ENCODE data around the gene PACS1.
"Not testable (repeated sequence)": the region's sequence is repeated elsewhere in the genome, so short reads cannot be mapped to it uniquely, and the experiment has no call there.

Gene PACS1

DNA sequence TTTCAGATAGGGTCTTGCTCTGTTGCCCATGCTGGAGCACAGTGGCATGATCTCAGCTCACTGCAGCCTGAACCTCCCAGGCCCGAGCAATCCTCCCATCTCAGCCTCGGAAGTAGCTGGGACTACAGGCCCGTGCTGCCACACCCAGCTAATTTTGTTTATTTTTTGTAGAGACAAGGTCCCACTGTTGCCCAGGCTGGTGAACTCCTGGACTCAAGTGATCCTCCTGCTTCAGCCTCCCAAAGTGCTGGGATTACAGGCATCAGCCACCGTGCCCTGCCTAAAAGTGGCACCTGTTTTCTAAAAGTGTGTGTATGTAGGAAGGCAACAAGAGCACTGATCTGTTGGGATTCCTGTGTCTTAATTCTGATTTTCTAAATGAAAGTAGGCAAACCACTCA, 20.2 kb downstream of the PACS1 start:
- H3K27ac Mint-ChIP-seq, result peak overlapping the region in 1 of 2 donors; percentile 72
- peaks cover 15 to 28% of the 10 kb centered on the region in 2 donors for H3K4me1 Mint-ChIP-seq (ENCODE audit: low read depth in 2 of 2)
- no peak for ATAC-seq (replicated peaks)
- H3K9me3 Mint-ChIP-seq, result no peaks in the 10 kb centered on the region
- DNase-seq, result no peak
- peaks cover 13% of the 10 kb centered on the region for H3K36me3 Mint-ChIP-seq (ENCODE audit: insufficient read depth)
- H3K4me3 Mint-ChIP-seq, result peak overlapping the region in 1 of 2 donors; percentile 9
- no peaks in the 10 kb centered on the region for H3K27me3 Mint-ChIP-seq

- not testable (repeated sequence) for H3K9me3 Mint-ChIP-seq; DNase-seq; H3K27me3 Mint-ChIP-seq; H3K4me3 Mint-ChIP-seq; ATAC-seq (replicated peaks); H3K27ac Mint-ChIP-seq
- H3K36me3 Mint-ChIP-seq (ENCODE audit: insufficient read depth), result peaks cover 16% of the 10 kb centered on the region
- peaks cover 17 to 28% of the 10 kb centered on the region in 2 donors for H3K4me1 Mint-ChIP-seq (ENCODE audit: low read depth in 2 of 2)
These were observed 22.1 kb downstream of the PACS1 start for GRCh38 chr11:66092125-66092524.

GRCh38 chr11:66099746-66100145, 29.7 kb downstream of the PACS1 start:
- H3K36me3 Mint-ChIP-seq (ENCODE audit: insufficient read depth), result peaks cover 16% of the 10 kb centered on the region
- DNase-seq; ATAC-seq (replicated peaks); H3K27me3 Mint-ChIP-seq; H3K9me3 Mint-ChIP-seq: not testable (repeated sequence)
- peak overlapping the region; percentile 91 to 92 for H3K27ac Mint-ChIP-seq
- peaks cover 33 to 43% of the 10 kb centered on the region in 2 donors for H3K4me1 Mint-ChIP-seq (ENCODE audit: low read depth in 2 of 2)
- peak overlapping the region in 1 of 2 donors; percentile 89 for H3K4me3 Mint-ChIP-seq

DNA sequence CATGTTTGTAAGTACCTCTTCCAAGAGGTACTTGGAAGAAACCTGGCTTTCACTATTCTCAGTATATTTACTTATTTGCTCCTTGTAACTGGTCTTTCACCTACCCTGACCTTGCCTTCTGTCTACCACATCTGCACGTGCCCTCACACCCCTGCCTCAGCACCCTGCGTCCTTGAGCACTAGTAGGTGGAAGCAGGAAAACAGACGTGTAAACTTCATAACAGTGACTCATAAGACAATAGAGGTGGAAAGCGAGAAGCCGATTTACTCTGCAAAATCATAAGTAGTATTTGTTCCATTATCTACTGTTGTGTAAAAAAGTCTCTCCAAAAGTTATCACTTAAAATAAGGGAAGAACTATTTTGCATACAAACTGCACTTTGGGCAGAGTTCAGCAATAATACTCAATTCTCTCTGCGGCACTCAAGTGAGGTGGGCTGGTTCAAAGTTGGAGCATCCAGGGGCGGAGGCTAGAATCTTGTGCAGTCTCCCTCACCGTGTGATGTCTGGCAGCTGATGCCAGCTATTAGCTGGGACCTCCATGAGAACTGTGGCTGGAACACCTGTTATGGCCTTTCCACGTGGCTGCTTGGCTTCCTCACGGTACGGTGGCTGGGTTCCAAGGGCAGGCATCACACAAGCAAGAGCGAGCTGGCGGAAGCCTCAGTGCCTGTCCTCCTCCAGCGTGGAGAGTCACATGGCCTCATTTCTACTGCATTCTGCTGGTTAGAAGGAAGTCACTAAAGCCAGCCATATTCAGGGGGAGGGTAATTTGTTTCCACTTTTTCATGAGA, 30.4 kb downstream of the PACS1 start:
- Mint-ChIP-seq H3K9me3 (no peaks in the 10 kb centered on the region), H3K27me3 (no peaks in the 10 kb centered on the region), H3K4me1 (ENCODE audit: low read depth in 2 of 2) (peaks cover 38 to 50% of the 10 kb centered on the region in 2 donors), H3K4me3 (peak overlapping the region; percentile 83 to 89), H3K27ac (peak overlapping the region; percentile 91 to 92), H3K36me3 (ENCODE audit: insufficient read depth) (peaks cover 16% of the 10 kb centered on the region)
- ATAC-seq (replicated peaks), result peak; percentile 95
- DNase-seq, result peak; percentile 55 to 57 (median 56)

DNA sequence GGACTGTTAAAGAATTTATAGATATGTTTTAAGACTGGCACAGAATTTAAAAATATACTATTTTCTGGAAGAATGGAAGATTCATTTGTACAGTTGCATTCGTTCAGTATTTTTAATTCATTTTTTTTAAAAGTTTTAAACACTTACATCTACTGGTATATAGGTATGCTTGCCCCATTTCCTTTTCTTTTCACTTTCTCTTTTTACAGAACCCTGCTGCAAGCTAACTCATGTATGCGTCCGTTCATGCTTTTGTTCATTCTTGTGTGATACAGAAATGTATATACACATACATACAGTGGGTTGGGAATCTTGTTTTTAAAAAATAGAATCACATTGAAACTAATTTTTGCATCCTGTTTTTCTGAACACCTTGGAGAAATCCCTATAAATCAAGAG, 31.0 kb downstream of the PACS1 start:
- H3K4me1 Mint-ChIP-seq (ENCODE audit: low read depth in 2 of 2), result peaks cover 37 to 50% of the 10 kb centered on the region in 2 donors
- peak; percentile 59 for ATAC-seq (replicated peaks)
- peak overlapping the region; percentile 91 to 92 for H3K27ac Mint-ChIP-seq
- peak overlapping the region; percentile 83 to 89 for H3K4me3 Mint-ChIP-seq
- H3K9me3 Mint-ChIP-seq, result no peaks in the 10 kb centered on the region
- DNase-seq, result no peak
- H3K36me3 Mint-ChIP-seq (ENCODE audit: insufficient read depth), result peaks cover 18% of the 10 kb centered on the region
- H3K27me3 Mint-ChIP-seq, result no peaks in the 10 kb centered on the region

- peak overlapping the region in 1 of 2 donors; percentile 85 for H3K27ac Mint-ChIP-seq
These were observed 34.1 kb downstream of the PACS1 start for GRCh38 chr11:66104057-66104638.

DNA sequence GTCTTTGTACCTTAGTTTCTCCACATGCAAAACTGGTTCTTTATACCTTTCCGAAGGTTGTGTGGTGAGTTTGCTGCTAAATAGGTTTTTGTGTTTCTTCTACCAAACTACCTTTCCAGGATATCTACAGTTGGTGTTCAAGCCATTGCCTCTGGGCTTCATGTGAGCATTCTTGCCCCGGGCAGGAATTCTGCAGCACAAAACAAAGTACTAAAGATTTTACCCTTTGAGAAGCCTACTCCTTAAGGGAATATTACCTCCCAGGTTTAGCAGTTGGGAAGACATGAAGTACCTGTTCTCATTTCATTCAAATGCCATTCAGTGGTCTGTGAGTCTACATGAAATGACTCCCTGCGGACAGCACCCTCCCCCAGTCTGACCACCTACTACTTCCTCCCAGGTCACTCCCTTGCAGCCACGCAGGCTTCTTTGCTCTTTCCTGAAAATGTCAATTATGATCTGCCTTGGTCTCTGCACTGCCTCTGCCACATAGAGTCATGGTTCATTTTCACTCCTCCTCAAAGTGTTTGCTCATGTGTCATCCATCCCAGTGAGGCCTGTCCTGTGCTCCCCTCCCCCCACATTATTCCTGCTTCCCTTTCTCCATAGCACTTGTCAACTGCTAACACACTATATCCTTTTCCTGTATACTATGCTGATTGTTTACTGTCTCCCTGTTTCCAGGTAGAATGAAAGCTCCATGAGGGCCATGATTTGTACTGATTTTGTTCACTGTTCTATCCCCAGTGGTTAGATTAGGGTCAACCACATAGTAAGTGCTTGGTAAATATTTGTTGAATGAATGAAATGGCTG, 36.9 kb downstream of the PACS1 start:
- Mint-ChIP-seq H3K27me3 (no peaks in the 10 kb centered on the region), H3K4me1 (ENCODE audit: low read depth in 2 of 2) (peaks cover 52 to 62% of the 10 kb centered on the region in 2 donors), H3K9me3 (no peaks in the 10 kb centered on the region), H3K36me3 (ENCODE audit: insufficient read depth) (peaks cover 9% of the 10 kb centered on the region), H3K27ac (peak overlapping the region; percentile 71 to 83), H3K4me3 (peak overlapping the region; percentile 35 to 41)
- DNase-seq (no peak), ATAC-seq (replicated peaks) (no peak)

More at GRCh38 chr11:66104057-66104638, 34.1 kb downstream of the PACS1 start:
- no peaks in the 10 kb centered on the region for H3K9me3 Mint-ChIP-seq
- DNase-seq, result no peak
- H3K36me3 Mint-ChIP-seq (ENCODE audit: insufficient read depth), result peaks cover 17% of the 10 kb centered on the region
- H3K27me3 Mint-ChIP-seq, result no peaks in the 10 kb centered on the region
- peaks cover 51 to 67% of the 10 kb centered on the region in 2 donors for H3K4me1 Mint-ChIP-seq (ENCODE audit: low read depth in 2 of 2)
- ATAC-seq (replicated peaks), result no peak
- no peak overlapping the region for H3K4me3 Mint-ChIP-seq

DNA sequence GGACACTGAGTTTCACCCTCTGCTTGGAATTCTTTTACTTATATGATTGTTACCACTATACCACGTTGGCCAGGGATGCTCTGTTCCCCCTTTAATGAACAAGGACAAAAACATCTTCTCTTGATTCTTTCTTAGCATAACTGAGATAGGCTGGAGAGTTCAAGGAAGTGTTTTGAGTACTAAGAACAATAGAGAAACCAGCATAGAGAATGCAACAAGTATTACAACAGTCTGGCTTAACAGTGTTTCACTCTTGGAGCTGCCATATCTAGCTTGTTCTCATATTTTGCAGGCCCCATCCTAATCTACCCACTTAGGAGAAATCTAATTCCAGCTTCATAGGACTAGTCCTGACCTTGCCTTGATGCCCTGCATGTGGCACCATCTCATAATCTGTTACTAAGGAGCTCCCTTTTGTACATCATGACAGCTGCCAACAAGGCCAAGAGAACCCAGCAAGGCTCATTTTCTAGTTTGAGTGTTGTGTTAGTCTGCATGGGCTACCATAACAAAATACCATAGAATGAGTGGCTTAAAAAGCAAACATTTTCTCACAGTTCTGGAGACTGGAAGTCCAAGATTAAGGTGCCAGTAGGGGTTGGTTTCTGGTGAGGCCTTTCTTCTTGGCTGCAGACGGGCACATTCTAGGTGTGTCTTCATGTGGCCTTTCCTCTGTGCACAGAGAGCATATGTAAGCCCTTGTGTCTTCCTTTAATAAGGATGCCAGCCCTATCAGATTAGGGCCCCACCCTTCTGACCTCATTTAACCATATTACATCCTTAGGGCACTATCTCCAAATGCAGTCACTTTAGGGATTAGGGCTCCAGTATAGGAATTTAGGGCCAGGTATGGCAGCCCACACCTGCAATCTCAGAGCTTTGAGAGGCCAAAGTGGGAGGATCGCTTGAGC, 37.8 kb downstream of the PACS1 start:
- ATAC-seq (replicated peaks), result no peak
- Mint-ChIP-seq H3K27me3 (no peaks in the 10 kb centered on the region), H3K36me3 (ENCODE audit: insufficient read depth) (peaks cover 9% of the 10 kb centered on the region), H3K4me3 (peak overlapping the region; percentile 35 to 41), H3K9me3 (no peaks in the 10 kb centered on the region), H3K27ac (peak overlapping the region; percentile 71 to 83), H3K4me1 (ENCODE audit: low read depth in 2 of 2) (peaks cover 60 to 70% of the 10 kb centered on the region in 2 donors)
- DNase-seq, result no peak

DNA sequence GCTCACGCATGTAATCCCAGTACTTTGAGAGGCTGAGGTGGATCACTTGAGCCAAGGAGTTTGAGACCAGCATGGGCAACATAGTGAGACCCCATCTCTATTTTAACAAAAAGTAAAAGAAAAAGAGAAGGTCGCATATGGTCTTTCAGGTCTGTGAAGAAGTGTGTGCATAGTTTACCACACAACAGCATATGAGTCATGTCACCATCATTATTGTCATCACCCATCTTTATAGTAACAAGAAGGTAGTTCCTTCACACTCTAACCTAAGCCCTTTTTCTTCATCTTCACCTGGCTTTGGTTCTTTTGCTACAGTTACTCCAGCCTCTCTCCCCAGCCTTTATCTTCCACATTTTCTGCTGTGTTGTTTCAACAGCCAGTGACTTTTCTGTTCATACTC, 39.2 kb downstream of the PACS1 start:
- H3K9me3 Mint-ChIP-seq, result no peaks in the 10 kb centered on the region
- peak overlapping the region in 1 of 2 donors; percentile 83 for H3K27ac Mint-ChIP-seq
- ATAC-seq (replicated peaks) (peak; percentile 24), DNase-seq (no peak)
- H3K36me3 Mint-ChIP-seq (ENCODE audit: insufficient read depth), result peaks cover 11% of the 10 kb centered on the region
- H3K4me3 Mint-ChIP-seq, result no peak overlapping the region
- no peaks in the 10 kb centered on the region for H3K27me3 Mint-ChIP-seq
- peaks cover 61 to 76% of the 10 kb centered on the region in 2 donors for H3K4me1 Mint-ChIP-seq (ENCODE audit: low read depth in 2 of 2)

GRCh38 chr11:66111158-66111557, 41.1 kb downstream of the PACS1 start:
- H3K27ac Mint-ChIP-seq, result peak overlapping the region in 1 of 2 donors; percentile 61
- no peaks in the 10 kb centered on the region for H3K9me3 Mint-ChIP-seq
- ATAC-seq (replicated peaks) (no peak), DNase-seq (no peak)
- peak overlapping the region in 1 of 2 donors; percentile 37 for H3K4me3 Mint-ChIP-seq
- peaks cover 67 to 76% of the 10 kb centered on the region in 2 donors for H3K4me1 Mint-ChIP-seq (ENCODE audit: low read depth in 2 of 2)
- H3K27me3 Mint-ChIP-seq, result no peaks in the 10 kb centered on the region
- H3K36me3 Mint-ChIP-seq (ENCODE audit: insufficient read depth), result peaks cover 8% of the 10 kb centered on the region

DNA sequence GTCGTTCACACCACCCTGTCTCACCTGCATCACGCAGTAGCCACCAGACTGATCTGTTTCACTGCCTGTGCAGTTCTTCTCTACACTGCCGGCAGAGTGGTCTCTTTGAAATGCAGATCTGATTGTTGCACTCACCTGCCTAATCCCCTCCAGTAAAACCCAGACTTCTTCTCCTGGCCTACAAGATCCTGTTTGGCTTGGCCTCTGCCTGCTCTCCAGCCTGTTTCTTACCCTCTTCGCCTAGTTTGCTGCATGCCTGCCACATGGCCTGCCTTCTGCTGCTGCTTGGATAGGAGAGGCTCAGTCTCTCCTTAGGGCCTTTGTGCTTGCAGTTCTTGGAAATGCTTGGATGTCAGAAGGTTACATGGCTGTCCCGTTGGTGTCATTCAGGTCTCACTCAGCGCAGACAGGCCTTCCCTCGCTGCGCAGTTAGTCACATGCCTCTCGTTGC, 42.0 kb downstream of the PACS1 start:
- H3K4me3 Mint-ChIP-seq, result peak overlapping the region in 1 of 2 donors; percentile 68
- ATAC-seq (replicated peaks) (no peak), DNase-seq (no peak)
- H3K4me1 Mint-ChIP-seq (ENCODE audit: low read depth in 2 of 2), result peaks cover 71 to 79% of the 10 kb centered on the region in 2 donors
- peak overlapping the region; percentile 61 to 62 for H3K27ac Mint-ChIP-seq
- no peaks in the 10 kb centered on the region for H3K27me3 Mint-ChIP-seq
- no peaks in the 10 kb centered on the region for H3K9me3 Mint-ChIP-seq
- H3K36me3 Mint-ChIP-seq (ENCODE audit: insufficient read depth), result peaks cover 7% of the 10 kb centered on the region

GRCh38 chr11:66112601-66113499, 42.8 kb downstream of the PACS1 start:
- peak overlapping the region; percentile 43 to 68 for H3K4me3 Mint-ChIP-seq
- H3K36me3 Mint-ChIP-seq (ENCODE audit: insufficient read depth), result peaks cover 7% of the 10 kb centered on the region
- no peak for ATAC-seq (replicated peaks)
- no peaks in the 10 kb centered on the region for H3K9me3 Mint-ChIP-seq
- peaks cover 71 to 79% of the 10 kb centered on the region in 2 donors for H3K4me1 Mint-ChIP-seq (ENCODE audit: low read depth in 2 of 2)
- H3K27me3 Mint-ChIP-seq, result no peaks in the 10 kb centered on the region
- DNase-seq, result no peak
- peak overlapping the region; percentile 61 to 62 for H3K27ac Mint-ChIP-seq

Measured in effector memory CD8-positive, alpha-beta T cell (primary cell).